HUES6 (cell line): ENCODE data around the gene SLC7A14.

Source experiments
- H3K27ac ChIP-seq: 2 replicates; pipeline ENCODE4 v1.7.0; 2013; ENCODE audit warnings: low read depth, mild to moderate bottlenecking, low read length, inconsistent platforms
- H3K27me3 ChIP-seq: 2 replicates; pipeline ENCODE4 v1.6.1; 2013; ENCODE audit warnings: low read length; ENCODE audit not compliant: control insufficient read depth, insufficient read depth
- H3K36me3 ChIP-seq: 2 replicates; pipeline ENCODE4 v1.6.1; 2013; ENCODE audit warnings: low read length; ENCODE audit not compliant: control insufficient read depth, insufficient read depth
- H3K4me1 ChIP-seq: 2 replicates; pipeline ENCODE4 v1.6.1; 2013; ENCODE audit warnings: low read length; ENCODE audit not compliant: control insufficient read depth, insufficient read depth
- H3K4me3 ChIP-seq: 2 replicates; pipeline ENCODE4 v1.5.1; 2013; ENCODE audit warnings: low read depth, low read length
- H3K9ac ChIP-seq: one replicate; pipeline ENCODE4 v1.6.1; 2013; ENCODE audit warnings: mild to moderate bottlenecking, low read length
- H3K9me3 ChIP-seq: 2 replicates; pipeline ENCODE4 v1.6.1; 2013; ENCODE audit warnings: low read depth, low read length; ENCODE audit not compliant: control insufficient read depth, insufficient read depth

The SLC7A14 gene

GRCh38 chr3:170536712-170537111 lies 49.2 kb downstream of the SLC7A14 start:
- Histone ChIP-seq H3K4me1 (no peaks in the 10 kb centered on the region), H3K36me3 (no peaks in the 10 kb centered on the region), H3K9me3 (no peaks in the 10 kb centered on the region), H3K9ac (no peak overlapping the region), H3K27ac (no peak overlapping the region), H3K4me3 (no peak overlapping the region), H3K27me3 (no peaks in the 10 kb centered on the region)

- H3K36me3 ChIP-seq: no peaks in the 10 kb centered on the region
- H3K4me1 ChIP-seq: no peaks in the 10 kb centered on the region
- H3K27ac ChIP-seq: no peak overlapping the region
- no peaks in the 10 kb centered on the region for H3K9me3 ChIP-seq
- H3K4me3 ChIP-seq: no peak overlapping the region
- H3K9ac ChIP-seq: no peak overlapping the region
- H3K27me3 ChIP-seq: no peaks in the 10 kb centered on the region
These were observed 51.6 kb downstream of the SLC7A14 start for GRCh38 chr3:170534227-170534626.

GRCh38 chr3:170532573-170532972 lies 53.3 kb downstream of the SLC7A14 start:
- Histone ChIP-seq H3K27ac (no peak overlapping the region), H3K27me3 (no peaks in the 10 kb centered on the region), H3K36me3 (no peaks in the 10 kb centered on the region), H3K9ac (no peak overlapping the region), H3K4me1 (peaks cover 4% of the 10 kb centered on the region), H3K9me3 (no peaks in the 10 kb centered on the region), H3K4me3 (no peak overlapping the region)

GRCh38 chr3:170531657-170532335 lies 54.1 kb downstream of the SLC7A14 start:
- peaks cover 4% of the 10 kb centered on the region for H3K4me1 ChIP-seq
- H3K9ac ChIP-seq: no peak overlapping the region
- no peaks in the 10 kb centered on the region for H3K9me3 ChIP-seq
- no peak overlapping the region for H3K27ac ChIP-seq
- no peaks in the 10 kb centered on the region for H3K36me3 ChIP-seq
- no peaks in the 10 kb centered on the region for H3K27me3 ChIP-seq
- H3K4me3 ChIP-seq: no peak overlapping the region

GRCh38 chr3:170531054-170531453 lies 54.8 kb downstream of the SLC7A14 start:
- Histone ChIP-seq H3K4me3 (no peak overlapping the region), H3K9me3 (no peaks in the 10 kb centered on the region), H3K4me1 (peaks cover 4% of the 10 kb centered on the region), H3K27ac (no peak overlapping the region), H3K36me3 (no peaks in the 10 kb centered on the region), H3K9ac (no peak overlapping the region), H3K27me3 (no peaks in the 10 kb centered on the region)

- H3K9ac ChIP-seq: no peak overlapping the region
- peaks cover 4% of the 10 kb centered on the region for H3K4me1 ChIP-seq
- no peak overlapping the region for H3K27ac ChIP-seq
- no peaks in the 10 kb centered on the region for H3K36me3 ChIP-seq
- no peaks in the 10 kb centered on the region for H3K9me3 ChIP-seq
- H3K4me3 ChIP-seq: no peak overlapping the region
- H3K27me3 ChIP-seq: no peaks in the 10 kb centered on the region
These were observed 56.0 kb downstream of the SLC7A14 start for GRCh38 chr3:170529912-170530311.

GRCh38 chr3:170529346-170529745 lies 56.5 kb downstream of the SLC7A14 start:
- no peaks in the 10 kb centered on the region for H3K36me3 ChIP-seq
- no peaks in the 10 kb centered on the region for H3K27me3 ChIP-seq
- no peak overlapping the region for H3K27ac ChIP-seq
- H3K9me3 ChIP-seq: no peaks in the 10 kb centered on the region
- H3K4me3 ChIP-seq: no peak overlapping the region
- no peak overlapping the region for H3K9ac ChIP-seq
- H3K4me1 ChIP-seq: peaks cover 4% of the 10 kb centered on the region

- no peaks in the 10 kb centered on the region for H3K36me3 ChIP-seq
- H3K27me3 ChIP-seq: no peaks in the 10 kb centered on the region
- H3K4me1 ChIP-seq: peaks cover 4% of the 10 kb centered on the region
- no peak overlapping the region for H3K27ac ChIP-seq
- no peak overlapping the region for H3K9ac ChIP-seq
- no peaks in the 10 kb centered on the region for H3K9me3 ChIP-seq
- H3K4me3 ChIP-seq: no peak overlapping the region
These were observed 57.1 kb downstream of the SLC7A14 start for GRCh38 chr3:170528726-170529125.

GRCh38 chr3:170524073-170524472 lies 61.8 kb downstream of the SLC7A14 start:
- Histone ChIP-seq H3K9ac (no peak overlapping the region), H3K36me3 (no peaks in the 10 kb centered on the region), H3K4me3 (no peak overlapping the region), H3K4me1 (peaks cover 4% of the 10 kb centered on the region), H3K27ac (no peak overlapping the region), H3K27me3 (no peaks in the 10 kb centered on the region), H3K9me3 (no peaks in the 10 kb centered on the region)

- no peaks in the 10 kb centered on the region for H3K36me3 ChIP-seq
- no peak overlapping the region for H3K27ac ChIP-seq
- H3K4me1 ChIP-seq: no peaks in the 10 kb centered on the region; the same call in 1 of the 2 replicates
- H3K9me3 ChIP-seq: no peaks in the 10 kb centered on the region
- H3K9ac ChIP-seq: no peak overlapping the region
- H3K4me3 ChIP-seq: no peak overlapping the region
- no peaks in the 10 kb centered on the region for H3K27me3 ChIP-seq
These were observed 62.6 kb downstream of the SLC7A14 start for GRCh38 chr3:170523248-170523647.

- no peak overlapping the region for H3K27ac ChIP-seq
- no peak overlapping the region for H3K4me3 ChIP-seq
- no peaks in the 10 kb centered on the region for H3K9me3 ChIP-seq
- H3K27me3 ChIP-seq: no peaks in the 10 kb centered on the region
- H3K4me1 ChIP-seq: no peaks in the 10 kb centered on the region
- H3K36me3 ChIP-seq: no peaks in the 10 kb centered on the region
- no peak overlapping the region for H3K9ac ChIP-seq
These were observed 63.7 kb downstream of the SLC7A14 start for GRCh38 chr3:170522201-170522600.
